Hematopoietic multipotent progenitor cell treated with erythropoietin and hydrocortisone succinate and interleukin-3 and kit ligand, for 15 days (in vitro differentiated cells): ENCODE results near the gene CXCR6.

Experiments used
- DNase-seq: peaks from one replicate; pipeline ENCODE4 v3.0.0-alpha.2; 2015; ENCODE audit warnings: low spot score

The CXCR6 gene

DNA sequence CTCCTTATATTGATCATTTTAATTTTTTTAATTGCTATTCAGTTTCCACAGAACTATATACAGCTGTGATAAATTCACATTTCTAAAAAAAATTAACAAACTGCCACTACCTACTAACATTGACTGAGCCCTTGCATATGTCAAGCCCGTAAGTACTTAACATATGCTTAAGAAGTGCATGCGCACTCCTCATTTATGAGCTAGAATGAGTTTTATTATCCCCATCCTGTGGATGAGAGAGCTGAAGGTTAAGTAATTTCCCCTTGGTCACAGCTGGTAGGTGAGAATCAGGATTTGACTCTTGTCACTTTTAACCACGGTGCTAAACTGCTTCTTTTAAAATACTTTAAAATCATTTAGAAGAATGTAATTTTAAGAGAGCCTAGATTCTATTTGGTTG is 25.9 kb downstream of the CXCR6 start:
- DNase-seq = no peak

GRCh38 chr3:45969953-45970352 is 26.7 kb downstream of the CXCR6 start:
- no peak for DNase-seq

- no peak for DNase-seq
These were observed 29.5 kb downstream of the CXCR6 start for GRCh38 chr3:45972534-45973402.

DNA sequence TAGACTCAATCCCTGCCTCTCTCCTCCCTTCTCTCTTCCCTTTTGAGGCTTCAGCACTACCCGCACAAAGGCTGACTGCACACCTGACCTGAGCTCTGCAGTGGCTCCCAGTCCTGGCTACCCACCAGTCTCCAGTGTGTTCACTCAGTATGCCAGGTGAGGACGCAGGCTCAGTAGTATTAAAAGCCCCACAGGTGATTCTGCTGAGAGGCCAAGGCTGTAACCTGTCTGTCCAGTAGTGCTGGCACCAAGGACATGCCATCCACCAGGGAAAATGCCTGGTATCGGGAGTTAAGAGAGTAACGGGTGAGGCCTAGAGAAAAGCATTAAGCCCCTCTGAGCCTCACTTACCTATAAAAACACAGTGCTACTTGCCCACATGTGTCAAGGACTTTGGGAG is 31.4 kb downstream of the CXCR6 start:
- DNase-seq = no peak

- DNase-seq = no peak
These were observed 32.4 kb downstream of the CXCR6 start for GRCh38 chr3:45975686-45976085.

GRCh38 chr3:45976191-45977091 is 33.2 kb downstream of the CXCR6 start:
- no peak for DNase-seq

- DNase-seq = no peak
These were observed 34.9 kb downstream of the CXCR6 start for GRCh38 chr3:45978006-45978761.

DNA sequence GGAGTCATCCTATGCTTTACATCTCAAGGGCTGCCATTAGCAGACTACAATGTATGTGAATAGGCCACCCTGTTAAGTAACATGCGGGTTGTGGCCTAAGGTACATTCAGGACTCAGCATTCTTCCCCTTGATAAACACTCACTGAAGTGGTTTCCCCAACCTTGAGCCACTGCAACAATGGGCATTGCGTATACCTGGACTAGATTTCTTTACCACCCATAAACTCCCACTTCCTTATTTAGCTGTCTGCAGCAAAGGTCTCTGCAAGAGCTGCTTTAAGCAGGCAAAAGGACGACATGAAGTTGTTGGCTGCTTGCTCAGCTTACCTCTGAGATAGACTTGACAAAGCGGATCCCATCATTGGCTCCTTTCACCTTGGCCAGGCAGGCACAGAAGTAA is 36.1 kb downstream of the CXCR6 start:
- no peak for DNase-seq

DNA sequence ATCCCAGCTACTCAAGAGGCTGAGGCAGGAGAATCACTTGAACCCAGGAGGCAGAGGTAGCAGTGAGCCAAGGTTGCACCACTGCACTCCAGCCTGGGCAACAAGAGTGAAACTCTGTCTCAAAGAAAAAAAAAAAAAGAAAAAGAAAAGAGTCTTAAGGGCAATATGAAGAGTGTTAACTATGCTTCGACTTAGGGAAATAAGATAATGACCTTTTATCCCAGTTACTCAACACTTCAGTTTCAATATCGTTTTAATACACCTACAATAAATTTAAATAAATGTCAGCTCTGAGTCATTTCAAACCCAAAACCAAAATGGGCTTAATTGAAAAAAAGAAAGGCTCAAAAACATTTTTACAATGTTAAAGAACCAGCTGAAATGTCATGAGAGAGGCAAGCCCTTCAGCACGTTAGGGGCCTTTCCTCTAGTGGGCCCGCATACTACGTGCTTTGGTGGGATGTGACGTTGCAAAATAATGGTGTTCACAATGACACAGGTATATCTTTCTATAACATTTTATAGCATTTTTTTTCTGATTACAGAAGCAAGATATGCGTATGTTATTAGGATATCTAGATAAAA is 37.1 kb downstream of the CXCR6 start:
- DNase-seq = no peak

DNA sequence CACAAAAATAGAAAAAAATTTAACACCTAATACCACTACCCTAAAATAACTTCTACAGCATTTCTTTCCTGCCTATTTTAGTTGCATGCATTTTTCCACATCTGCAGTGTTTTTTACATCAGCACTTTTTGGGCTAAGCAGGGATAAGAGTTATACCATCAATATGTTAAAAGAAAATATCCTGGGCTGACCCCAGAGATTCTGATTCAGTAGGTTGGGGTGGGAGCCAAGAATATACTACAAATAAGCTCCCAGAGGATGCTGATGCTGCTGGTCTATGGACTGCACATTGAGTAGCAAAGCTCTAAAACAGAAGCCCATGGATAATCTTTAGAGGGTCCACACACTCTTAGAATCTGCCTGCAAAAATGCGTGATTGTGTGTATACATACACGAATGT is 37.6 kb downstream of the CXCR6 start:
- no peak for DNase-seq

DNA sequence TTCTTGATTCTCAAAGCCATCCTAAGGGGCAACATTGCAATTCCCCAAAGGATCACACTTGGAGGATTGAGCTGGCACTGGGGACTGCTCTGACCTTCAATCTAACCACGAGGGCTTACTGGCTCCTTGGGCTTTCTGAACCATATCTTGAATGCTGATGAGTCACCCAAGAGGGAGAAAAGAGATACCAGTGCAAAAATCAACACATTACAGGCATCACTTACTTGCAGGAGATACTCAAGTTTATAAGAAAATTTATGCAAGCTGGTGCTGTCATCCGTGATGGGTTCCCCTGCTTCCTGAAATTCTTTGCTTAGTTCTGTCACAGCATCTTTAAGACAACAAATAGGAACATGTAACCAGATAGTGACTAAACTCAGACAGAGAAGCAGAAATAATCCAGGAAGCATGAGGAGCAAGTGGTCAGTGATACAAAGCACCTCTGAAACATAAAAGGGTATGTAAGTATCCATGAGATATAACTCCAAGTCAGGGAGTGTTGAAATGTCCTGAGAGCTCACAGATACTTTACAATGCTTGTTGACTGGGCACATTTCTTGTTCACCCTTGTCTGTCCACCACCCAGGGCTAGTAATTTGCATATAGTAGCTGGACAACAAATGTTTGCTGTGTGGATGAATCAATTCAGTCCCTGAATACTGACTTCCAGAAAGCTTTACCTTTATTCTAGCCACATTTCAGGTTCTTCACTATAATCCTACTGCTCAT is 38.2 kb downstream of the CXCR6 start:
- DNase-seq = peak; percentile 66

GRCh38 chr3:45983770-45984169 is 40.5 kb downstream of the CXCR6 start:
- DNase-seq = peak; percentile 56

- no peak for DNase-seq
These were observed 41.4 kb downstream of the CXCR6 start for GRCh38 chr3:45984331-45985312.

- DNase-seq = no peak
These were observed 42.5 kb downstream of the CXCR6 start for GRCh38 chr3:45985532-45986302.

GRCh38 chr3:45986303-45986982 is 43.2 kb downstream of the CXCR6 start:
- DNase-seq = no peak

DNA sequence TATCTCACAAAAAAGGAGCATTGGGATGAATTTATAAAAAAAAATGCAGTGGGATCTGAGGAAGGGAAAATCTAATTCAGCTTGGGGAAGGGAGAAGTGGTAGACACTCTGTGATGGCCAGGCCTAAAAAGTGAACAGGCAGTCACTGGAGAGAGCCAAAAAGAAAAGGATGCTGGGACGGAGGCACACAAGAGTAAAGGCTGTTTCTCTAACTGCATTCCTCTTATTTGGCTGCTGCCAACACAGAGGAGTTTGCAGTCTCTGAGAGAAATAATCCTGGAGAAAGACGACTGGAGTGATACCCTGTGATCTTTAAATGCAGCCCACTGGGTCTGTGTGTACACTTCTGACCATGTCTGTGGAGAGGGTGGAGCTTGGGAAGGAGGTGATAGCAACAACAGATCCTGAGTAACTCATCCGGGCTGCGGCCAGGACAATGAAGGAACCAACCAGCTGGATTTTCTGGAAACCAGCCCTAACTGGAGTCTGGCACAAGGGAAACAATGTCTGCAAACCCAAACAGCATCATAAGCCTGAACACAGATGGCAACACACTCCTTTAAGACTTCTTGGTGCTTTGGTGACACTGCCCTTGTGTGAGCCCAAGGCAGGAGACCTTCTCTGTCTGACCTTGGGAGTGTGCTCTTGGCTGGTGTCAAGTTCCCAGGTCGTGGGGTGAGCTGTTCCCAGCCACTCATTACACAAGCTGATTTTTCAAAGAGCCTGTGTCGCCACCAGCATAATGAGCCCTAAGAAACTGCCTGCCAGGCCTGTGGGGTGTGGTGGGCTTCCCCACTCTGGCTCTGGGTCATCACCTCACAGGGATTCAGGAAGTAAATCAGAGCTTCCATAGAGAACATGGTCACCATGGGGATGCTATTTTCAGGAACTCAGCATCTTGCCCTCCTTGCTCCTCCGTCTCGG is 44.4 kb downstream of the CXCR6 start:
- DNase-seq = no peak

DNA sequence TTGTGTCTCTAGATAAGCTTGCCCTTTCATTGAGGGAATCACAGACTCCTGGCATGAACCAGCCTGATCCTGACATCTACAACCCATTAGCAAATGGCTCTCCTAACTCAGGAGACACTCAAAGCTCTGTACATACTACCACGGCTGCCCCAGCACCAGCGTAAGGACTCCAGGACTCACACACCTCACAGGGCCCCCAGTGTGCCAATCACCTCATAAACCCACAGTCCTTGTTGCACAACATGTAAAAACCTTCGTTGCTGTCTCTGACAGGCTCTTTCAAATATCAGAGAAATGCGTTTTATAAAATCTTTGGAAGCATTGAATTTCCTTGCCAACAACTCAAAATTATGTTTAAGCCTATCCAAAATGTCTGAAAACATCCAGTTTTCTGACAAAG is 45.1 kb downstream of the CXCR6 start:
- DNase-seq = no peak

DNA sequence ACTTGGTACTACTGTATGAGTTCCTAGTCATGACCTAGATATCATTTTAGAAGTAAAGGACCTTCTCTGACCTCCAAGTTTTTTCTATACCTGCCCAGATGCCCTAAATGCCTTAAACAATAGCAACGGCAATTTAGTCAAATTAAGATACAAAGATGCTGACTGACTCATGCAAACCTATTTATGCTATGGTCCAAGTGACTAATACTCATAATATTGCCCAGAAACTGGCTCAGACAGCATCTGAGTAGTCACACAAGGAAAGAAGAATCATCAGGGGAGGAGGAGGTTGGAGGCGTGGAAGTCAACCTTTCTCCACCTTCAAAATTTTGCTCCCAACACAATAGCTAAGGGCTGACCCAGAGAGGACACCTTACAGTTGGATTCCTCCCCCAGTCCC is 45.5 kb downstream of the CXCR6 start:
- no peak for DNase-seq
